ENCODE data around the gene PRKCB.

The PRKCB gene

DNA sequence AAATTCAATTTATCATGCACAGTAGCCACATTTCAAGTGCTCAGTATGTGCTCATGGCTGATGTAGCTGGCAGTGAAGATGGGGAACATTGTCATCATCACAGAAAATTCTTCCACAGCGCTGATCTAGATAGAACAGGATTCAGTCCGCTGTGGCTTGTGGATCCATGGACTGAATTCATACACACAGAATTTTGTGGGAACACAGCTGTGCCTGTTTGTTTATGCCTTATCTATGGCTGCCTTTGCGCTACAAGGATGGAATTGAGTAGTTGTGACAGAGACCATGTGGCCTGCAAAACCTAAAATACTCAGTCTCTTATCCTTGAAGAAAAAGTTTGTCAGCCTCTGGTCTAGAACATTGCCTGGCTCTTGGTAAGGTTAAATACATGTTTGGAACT, 128.4 kb downstream of the PRKCB start:
- Histone ChIP-seq H3K9ac (no peak overlapping the region), H2AFZ (ENCODE audit: low read depth) (no peak overlapping the region), H3K79me2 (ENCODE audit: insufficient read depth, low read depth) (no peaks in the 10 kb centered on the region)

DNA sequence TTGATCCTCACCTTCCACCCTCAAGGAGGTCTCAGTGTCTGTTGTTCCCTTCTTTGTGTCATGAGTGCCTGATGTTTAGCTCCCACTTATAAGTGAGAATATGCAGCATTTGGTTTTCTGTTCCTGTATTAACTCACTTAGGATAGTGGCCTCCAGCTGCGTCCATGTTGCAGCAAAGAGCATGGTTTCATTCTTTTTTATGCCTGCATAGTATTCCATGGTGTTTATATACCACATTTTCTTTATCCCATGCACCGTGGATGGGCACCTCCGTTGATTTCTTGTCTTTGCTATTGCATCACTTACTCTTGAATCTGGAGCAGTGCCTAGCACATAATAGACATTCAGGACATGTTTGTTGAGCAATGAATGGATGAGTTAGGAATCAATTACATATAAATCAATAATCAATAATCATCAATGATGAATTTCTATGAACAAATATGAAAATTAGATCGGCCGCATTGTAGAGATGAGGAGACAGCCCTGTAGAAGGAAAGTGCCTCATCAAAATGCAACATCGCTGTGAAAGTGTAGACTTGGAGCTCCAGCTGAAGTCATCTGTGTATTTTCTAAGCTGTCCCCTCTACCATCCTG, 129.5 kb downstream of the PRKCB start:
- no peak for TF ChIP-seq CTCF (conservative IDR thresholded peaks at IDR 0.05; ENCODE audit: low read depth, low read length)
- no peaks in the 10 kb centered on the region for H3K27me3 ChIP-seq (ENCODE audit: insufficient read depth, low read depth)
- H4K20me1 ChIP-seq (ENCODE audit: insufficient read depth), result no peaks in the 10 kb centered on the region
- no peak overlapping the region for H3K9ac ChIP-seq
- H3K27ac ChIP-seq, result no peak overlapping the region
- no peak overlapping the region for H2AFZ ChIP-seq (ENCODE audit: low read depth)
- no peak overlapping the region for H3K4me3 ChIP-seq (IDR thresholded peaks at IDR 0.05; ENCODE audit: insufficient read depth, low read depth, low read length)
- H3K36me3 ChIP-seq (ENCODE audit: insufficient read depth), result no peaks in the 10 kb centered on the region
- H3K4me2 ChIP-seq, result no peak overlapping the region
- no peaks in the 10 kb centered on the region for H3K79me2 ChIP-seq (ENCODE audit: insufficient read depth, low read depth)
- H3K4me1 ChIP-seq (ENCODE audit: low read depth, poor library complexity, severe bottlenecking), result no peaks in the 10 kb centered on the region

More for the DNA sequence above, 128.4 kb downstream of the PRKCB start:
- no peaks in the 10 kb centered on the region for H3K4me1 ChIP-seq (ENCODE audit: low read depth, poor library complexity, severe bottlenecking)
- H3K27me3 ChIP-seq (ENCODE audit: insufficient read depth, low read depth), result no peaks in the 10 kb centered on the region
- no peak for TF ChIP-seq CTCF (conservative IDR thresholded peaks at IDR 0.05; ENCODE audit: low read depth, low read length)
- no peaks in the 10 kb centered on the region for H4K20me1 ChIP-seq (ENCODE audit: insufficient read depth)
- no peak overlapping the region for H3K4me3 ChIP-seq (IDR thresholded peaks at IDR 0.05; ENCODE audit: insufficient read depth, low read depth, low read length)
- H3K27ac ChIP-seq, result no peak overlapping the region
- no peak overlapping the region for H3K4me2 ChIP-seq
- no peaks in the 10 kb centered on the region for H3K36me3 ChIP-seq (ENCODE audit: insufficient read depth)

DNA sequence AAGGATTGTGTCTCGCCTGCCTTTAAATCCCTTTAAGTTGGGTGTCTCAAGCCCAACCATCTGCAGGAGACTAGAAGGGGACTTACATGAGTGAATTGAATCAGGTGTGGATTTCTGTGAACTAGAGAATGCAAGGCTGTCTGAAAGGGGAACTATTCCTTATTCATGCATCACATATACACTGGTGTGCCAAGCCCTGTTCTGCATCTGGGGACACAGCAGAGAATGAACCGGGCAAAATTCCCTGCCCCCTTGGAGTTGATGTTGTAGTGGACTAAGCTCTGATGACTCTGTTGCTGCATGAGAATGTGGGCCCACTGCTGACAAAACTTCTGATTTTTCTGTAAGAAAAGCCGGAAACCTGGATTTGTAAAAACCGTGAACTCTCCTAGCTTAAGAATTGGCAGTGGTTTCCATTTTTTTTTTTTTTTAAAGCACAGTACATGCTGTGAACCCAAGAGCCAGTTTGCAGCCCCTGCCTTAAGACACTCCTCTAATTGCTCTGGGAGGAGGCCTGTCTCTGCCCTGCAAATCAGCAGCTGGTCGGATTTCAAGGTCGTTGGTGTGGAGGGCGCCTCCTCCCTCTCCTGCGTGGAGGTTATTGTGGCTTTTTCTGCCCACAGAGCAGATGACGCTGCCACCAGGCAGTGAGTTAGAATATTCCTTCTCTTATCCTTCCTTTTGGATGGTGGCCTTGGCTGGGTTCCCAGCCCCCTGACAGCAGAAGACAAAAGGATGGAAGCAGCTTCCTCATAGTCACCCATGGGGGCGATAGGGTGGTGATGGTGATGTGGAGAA, 131.0 kb downstream of the PRKCB start:
- Histone ChIP-seq H3K27ac (no peak overlapping the region), H4K20me1 (ENCODE audit: insufficient read depth) (no peaks in the 10 kb centered on the region), H3K79me2 (ENCODE audit: insufficient read depth, low read depth) (no peaks in the 10 kb centered on the region), H3K36me3 (ENCODE audit: insufficient read depth) (no peaks in the 10 kb centered on the region), H3K4me2 (no peak overlapping the region), H3K4me3 (IDR thresholded peaks at IDR 0.05; ENCODE audit: insufficient read depth, low read depth, low read length) (no peak overlapping the region), H3K4me1 (ENCODE audit: low read depth, poor library complexity, severe bottlenecking) (no peaks in the 10 kb centered on the region), H3K9ac (no peak overlapping the region), H2AFZ (ENCODE audit: low read depth) (no peak overlapping the region), H3K27me3 (ENCODE audit: insufficient read depth, low read depth) (no peaks in the 10 kb centered on the region)
- no peak for TF ChIP-seq CTCF (conservative IDR thresholded peaks at IDR 0.05; ENCODE audit: low read depth, low read length)

GRCh38 chr16:23967775-23968174, 132.0 kb downstream of the PRKCB start:
- H3K4me2 ChIP-seq, result no peak overlapping the region
- H3K36me3 ChIP-seq (ENCODE audit: insufficient read depth), result no peaks in the 10 kb centered on the region
- no peak for TF ChIP-seq CTCF (conservative IDR thresholded peaks at IDR 0.05; ENCODE audit: low read depth, low read length)
- H3K9ac ChIP-seq, result no peak overlapping the region
- H3K27ac ChIP-seq, result no peak overlapping the region
- H3K4me1 ChIP-seq (ENCODE audit: low read depth, poor library complexity, severe bottlenecking), result no peaks in the 10 kb centered on the region
- H3K4me3 ChIP-seq (IDR thresholded peaks at IDR 0.05; ENCODE audit: insufficient read depth, low read depth, low read length), result no peak overlapping the region
- H2AFZ ChIP-seq (ENCODE audit: low read depth), result no peak overlapping the region
- no peaks in the 10 kb centered on the region for H3K79me2 ChIP-seq (ENCODE audit: insufficient read depth, low read depth)
- no peaks in the 10 kb centered on the region for H4K20me1 ChIP-seq (ENCODE audit: insufficient read depth)
- no peaks in the 10 kb centered on the region for H3K27me3 ChIP-seq (ENCODE audit: insufficient read depth, low read depth)
